ENCODE results near the gene G3BP1.

DNA sequence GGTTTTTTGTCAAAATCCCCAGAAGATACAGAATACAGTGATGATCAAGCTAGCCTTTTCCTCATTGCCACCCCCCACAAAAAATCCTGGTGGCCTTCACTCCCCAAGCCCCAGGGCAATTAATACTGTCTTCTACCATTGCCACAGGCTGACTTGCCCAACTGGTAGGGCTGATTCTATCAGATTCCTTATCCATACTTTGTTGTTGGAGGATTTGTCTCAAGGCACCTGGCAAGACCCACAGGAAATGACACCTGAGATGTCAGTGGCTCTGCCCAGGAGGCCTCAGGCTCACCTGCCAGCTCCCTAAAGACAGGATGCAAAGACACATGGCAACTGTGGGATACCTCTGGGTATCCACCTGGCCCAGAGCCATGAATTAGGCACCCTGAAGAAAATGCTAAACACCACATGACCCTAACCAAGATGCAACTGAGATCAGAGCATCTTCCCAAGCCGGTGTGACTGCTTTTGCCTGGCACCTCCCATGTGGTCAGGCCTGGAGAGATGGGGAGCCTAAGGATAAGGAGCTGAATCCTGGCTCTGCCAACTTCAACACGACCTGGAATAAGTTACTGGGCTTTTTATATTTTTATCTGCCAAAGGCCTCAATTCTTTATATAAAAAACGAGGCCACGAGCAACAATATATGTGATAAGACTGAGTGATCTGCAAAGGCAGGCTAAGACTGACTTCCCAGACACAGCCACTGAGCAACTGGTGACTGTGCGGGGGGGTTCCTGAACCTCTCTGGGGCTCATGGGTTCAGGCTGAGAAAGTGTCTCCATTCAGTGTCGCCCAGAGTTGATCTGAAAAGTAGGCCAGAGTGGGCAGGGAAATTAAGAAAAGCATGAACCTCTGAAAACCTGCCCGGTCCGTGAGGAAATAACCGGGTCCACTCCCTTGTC, 14.3 kb upstream of the G3BP1 start:
- TF ChIP-seq POLR2A (IDR thresholded peaks at IDR 0.05; ENCODE audit: low read length) (no peak), GATA1 (IDR thresholded peaks at IDR 0.05; ENCODE audit: low read depth, low read length) (no peak)
